Keratinocyte (primary cell): Measurements from ENCODE around the gene SEC16B. TPM values are rescaled to one million over a fixed set of nuclear protein-coding genes. Genes with fewer than 3 reads are reported as not detected.

Experiments
- DNase-seq: peaks from one replicate; pipeline ENCODE4 v3.0.0-alpha.2; 2011; ENCODE audit warnings: low read depth, missing footprints, low spot score
- FAIRE-seq: peaks from 2 replicates; lab custom pipeline; 2011; peaks lifted over from hg19 to GRCh38; lab: Jason Lieb, UNC
- H2AFZ ChIP-seq: 2 replicates; pipeline ENCODE4 v1.6.0; 2012; ENCODE audit warnings: low read length, control low read depth, inconsistent platforms; ENCODE audit not compliant: control insufficient read depth
- H3K27ac ChIP-seq: 2 replicates; pipeline ENCODE4 v1.5.1; 2011; ENCODE audit warnings: low read length; ENCODE audit not compliant: control insufficient read depth, insufficient read depth
- H3K27me3 ChIP-seq: 3 replicates; pipeline ENCODE4 v1.6.0; 2011; ENCODE audit warnings: low read length; ENCODE audit not compliant: control insufficient read depth, insufficient read depth; ENCODE audit errors: extremely low read depth
- H3K36me3 ChIP-seq, 2 experiments: 2 replicates in 1 of 2; 3 replicates in 1 of 2; pipeline ENCODE4 v1.5.1; 2011; ENCODE audit warnings: low read length in 2 of 2, mild to moderate bottlenecking in 1 of 2; ENCODE audit not compliant: control insufficient read depth in 2 of 2, insufficient read depth in 2 of 2; ENCODE audit errors: extremely low read depth in 1 of 2
- H3K4me1 ChIP-seq: 3 replicates; pipeline ENCODE4 v1.5.1; 2011; ENCODE audit warnings: low read length; ENCODE audit not compliant: control insufficient read depth, insufficient read depth; ENCODE audit errors: extremely low read depth
- H3K4me2 ChIP-seq: 3 replicates; pipeline ENCODE4 v1.6.0; 2011; ENCODE audit warnings: low read depth, low read length; ENCODE audit not compliant: control insufficient read depth, insufficient read depth; ENCODE audit errors: extremely low read depth
- H3K4me3 ChIP-seq, 3 experiments: fragments of 200-600 bp in 1 of 3; sonication (generic) in 1 of 3; 2 replicates in 2 of 3; 3 replicates in 1 of 3; pipeline ENCODE4 v1.5.1; 2011 to 2016; ENCODE audit warnings: low read length in 3 of 3, mild to moderate bottlenecking in 3 of 3, control low read depth in 2 of 3, inconsistent platforms in 1 of 3, low read depth in 1 of 3, mixed read lengths in 1 of 3, mixed run types in 1 of 3, moderate library complexity in 1 of 3; ENCODE audit not compliant: control insufficient read depth in 2 of 3, insufficient read depth in 2 of 3; ENCODE audit errors: extremely low read depth in 1 of 3
- H3K79me2 ChIP-seq: 2 replicates; pipeline ENCODE4 v1.6.0; 2012; ENCODE audit warnings: low read length; ENCODE audit not compliant: control insufficient read depth, insufficient read depth
- H3K9ac ChIP-seq: 3 replicates; pipeline ENCODE4 v1.6.0; 2011; ENCODE audit warnings: low read length; ENCODE audit not compliant: control insufficient read depth, insufficient read depth; ENCODE audit errors: extremely low read depth
- H3K9me1 ChIP-seq: 3 replicates; pipeline ENCODE4 v1.6.0; 2011; ENCODE audit warnings: low read length; ENCODE audit not compliant: control insufficient read depth, insufficient read depth; ENCODE audit errors: extremely low read depth
- H3K9me3 ChIP-seq: 2 replicates; pipeline ENCODE4 v1.5.1; 2012; ENCODE audit warnings: low read depth, low read length; ENCODE audit not compliant: control insufficient read depth
- H4K20me1 ChIP-seq: 3 replicates; pipeline ENCODE4 v1.6.0; 2011; ENCODE audit warnings: low read length; ENCODE audit not compliant: control insufficient read depth, insufficient read depth; ENCODE audit errors: extremely low read depth
- CTCF ChIP-seq, 3 experiments: IDR thresholded peaks in 1 of 3; conservative IDR thresholded peaks in 1 of 3; optimal IDR thresholded peaks in 1 of 3; 2 replicates in 2 of 3; 3 replicates in 1 of 3; pipeline versions ENCODE3 to v1.5.1; 2011; ENCODE audit warnings: low read length in 3 of 3, mild to moderate bottlenecking in 3 of 3, moderate library complexity in 2 of 3, control low read depth in 1 of 3, inconsistent platforms in 1 of 3; ENCODE audit not compliant: insufficient read depth in 2 of 3; ENCODE audit errors: extremely low read depth in 1 of 3
- EZH2 ChIP-seq: IDR thresholded peaks from one replicate; pipeline ENCODE4 v1.6.1; 2012; ENCODE audit warnings: inconsistent platforms, mild to moderate bottlenecking, low read length, moderate library complexity
- dilution Hi-C: fragments of 300-500 bp; cut with MboI; formaldehyde crosslinking; loops from one replicate; pipeline ENCODE4 v1.7.0; 2020; ENCODE audit warnings: low sequenced_read_pairs; ENCODE audit not compliant: extremely low pct_ligation_motif_present
- polyA plus RNA-seq, 5 experiments: library from polyadenylated mRNA; depleted of rRNA in 3 of 5; stranded (reverse) in 3 of 5; stranded (forward) in 1 of 5; unstranded in 1 of 5; fragments of >200 nt; gene quantifications; 1 replicate in 1 of 5; 2 replicates in 3 of 5; 3 replicates in 1 of 5; pipeline versions ENCODE4 v1.2.1 to v1.2.3, GENCODE V29; 2011 to 2012; ENCODE audit warnings: missing spikeins in 2 of 5, low read depth in 1 of 5, low replicate concordance in 1 of 5

The SEC16B gene
- polyA plus RNA-seq, 1 donor (not counting 4 experiments of a cell fraction or from before 2014, with no cell fraction given), result 1.2 TPM

GRCh38 chr1:177952691-177953090, 17.2 kb downstream of the SEC16B start:
- no peaks in the 10 kb centered on the region for H3K79me2 ChIP-seq
- FAIRE-seq (no peak), DNase-seq (no peak)
- no peaks in the 10 kb centered on the region for H3K27me3 ChIP-seq
- H3K9me3 ChIP-seq, result no peaks in the 10 kb centered on the region
- no peak overlapping the region for H3K4me2 ChIP-seq
- H3K4me3 ChIP-seq, result no peak overlapping the region
- TF ChIP-seq EZH2, result no peak
- no peak for TF ChIP-seq CTCF (optimal IDR thresholded peaks at IDR 0.05 in 1 of 3, IDR thresholded peaks at IDR 0.05 in 1 of 3, conservative IDR thresholded peaks at IDR 0.05 in 1 of 3; ENCODE audit: extremely low read depth in 1 of 3, insufficient read depth in 2 of 3, low read length in 3 of 3)
- dilution Hi-C loops, result no loop called here
- H3K4me1 ChIP-seq, result no peaks in the 10 kb centered on the region
- H3K9me1 ChIP-seq, result no peaks in the 10 kb centered on the region
- H3K36me3 ChIP-seq, result no peaks in the 10 kb centered on the region
- H3K9ac ChIP-seq, result no peak overlapping the region
- no peak overlapping the region for H2AFZ ChIP-seq
- H4K20me1 ChIP-seq, result no peaks in the 10 kb centered on the region
- H3K27ac ChIP-seq, result no peak overlapping the region

DNA sequence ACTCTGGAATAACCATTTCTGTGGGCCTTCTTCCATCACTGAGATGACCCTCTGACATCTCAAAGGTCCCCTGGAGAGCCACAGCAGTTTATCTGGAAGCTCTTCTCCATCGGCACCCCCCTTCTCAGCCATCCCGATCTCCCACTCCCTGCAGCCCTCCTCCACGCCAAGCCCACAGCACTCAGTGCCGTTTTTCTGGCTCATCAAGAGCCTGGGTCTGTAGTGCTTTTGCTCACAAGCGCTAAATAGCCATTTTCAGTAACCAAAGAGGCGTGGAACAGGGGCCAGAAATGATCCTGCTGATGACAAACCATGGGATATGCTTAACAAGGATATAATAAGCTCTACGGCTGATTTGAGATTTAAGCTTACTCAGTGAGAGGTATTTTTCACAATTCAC, 17.6 kb downstream of the SEC16B start:
- dilution Hi-C loops, result no loop called here
- Histone ChIP-seq H3K9ac (no peak overlapping the region), H3K79me2 (no peaks in the 10 kb centered on the region), H3K27me3 (no peaks in the 10 kb centered on the region), H3K27ac (no peak overlapping the region), H3K4me3 (no peak overlapping the region), H4K20me1 (no peaks in the 10 kb centered on the region), H3K4me1 (no peaks in the 10 kb centered on the region), H3K36me3 (no peaks in the 10 kb centered on the region), H3K9me1 (no peaks in the 10 kb centered on the region), H3K9me3 (no peaks in the 10 kb centered on the region), H2AFZ (no peak overlapping the region), H3K4me2 (no peak overlapping the region)
- FAIRE-seq, result no peak
- no peak for DNase-seq
- TF ChIP-seq EZH2 (no peak), CTCF (optimal IDR thresholded peaks at IDR 0.05 in 1 of 3, IDR thresholded peaks at IDR 0.05 in 1 of 3, conservative IDR thresholded peaks at IDR 0.05 in 1 of 3; ENCODE audit: extremely low read depth in 1 of 3, insufficient read depth in 2 of 3, low read length in 3 of 3) (no peak)
